Skeletal muscle tissue (tissue), 4 donors: ENCODE measurements around the gene GPR61. TPM values are rescaled to one million over a fixed set of nuclear protein-coding genes. Genes with fewer than 3 reads are reported as not detected.

Experiments used
- H3K27ac ChIP-seq: one replicate; pipeline ENCODE4 v1.7.0; 2013; ENCODE audit warnings: mild to moderate bottlenecking, low read depth, low read length, inconsistent platforms
- H3K27me3 ChIP-seq, 3 donors: one replicate each; pipeline ENCODE4 v1.7.0; 2013; ENCODE audit warnings: low read length in 3 of 3; ENCODE audit not compliant: control insufficient read depth in 3 of 3, insufficient read depth in 3 of 3
- H3K36me3 ChIP-seq, 3 donors: one replicate each; pipeline ENCODE4 v1.7.0; 2013; ENCODE audit warnings: low read length in 3 of 3; ENCODE audit not compliant: control insufficient read depth in 3 of 3, insufficient read depth in 3 of 3
- H3K4me1 ChIP-seq, 3 donors: one replicate each; pipeline ENCODE4 v1.7.0; 2013; ENCODE audit warnings: low read length in 3 of 3, mild to moderate bottlenecking in 3 of 3; ENCODE audit not compliant: control insufficient read depth in 3 of 3, insufficient read depth in 3 of 3
- H3K4me3 ChIP-seq, 3 donors: one replicate each; pipeline ENCODE4 v1.7.0; 2013; ENCODE audit warnings: low read length in 3 of 3
- H3K9ac ChIP-seq, 3 donors: one replicate each; pipeline ENCODE4 v1.7.0; 2013; ENCODE audit warnings: low read length in 3 of 3, mild to moderate bottlenecking in 3 of 3, moderate library complexity in 2 of 3, low read depth in 1 of 3
- H3K9me3 ChIP-seq, 3 donors: one replicate each; pipeline ENCODE4 v1.7.0; 2013; ENCODE audit warnings: low read length in 3 of 3; ENCODE audit not compliant: control insufficient read depth in 3 of 3
- total RNA-seq: library from RNA; depleted of rRNA; stranded (reverse); fragments of >200 nt; gene quantifications from one replicate; pipeline ENCODE4 v1.2.3, GENCODE V29; 2014
- donor health status: Osteomylitis.

Gene GPR61
- total RNA-seq, 1 donor from 2014 or later: 0.52 TPM

DNA sequence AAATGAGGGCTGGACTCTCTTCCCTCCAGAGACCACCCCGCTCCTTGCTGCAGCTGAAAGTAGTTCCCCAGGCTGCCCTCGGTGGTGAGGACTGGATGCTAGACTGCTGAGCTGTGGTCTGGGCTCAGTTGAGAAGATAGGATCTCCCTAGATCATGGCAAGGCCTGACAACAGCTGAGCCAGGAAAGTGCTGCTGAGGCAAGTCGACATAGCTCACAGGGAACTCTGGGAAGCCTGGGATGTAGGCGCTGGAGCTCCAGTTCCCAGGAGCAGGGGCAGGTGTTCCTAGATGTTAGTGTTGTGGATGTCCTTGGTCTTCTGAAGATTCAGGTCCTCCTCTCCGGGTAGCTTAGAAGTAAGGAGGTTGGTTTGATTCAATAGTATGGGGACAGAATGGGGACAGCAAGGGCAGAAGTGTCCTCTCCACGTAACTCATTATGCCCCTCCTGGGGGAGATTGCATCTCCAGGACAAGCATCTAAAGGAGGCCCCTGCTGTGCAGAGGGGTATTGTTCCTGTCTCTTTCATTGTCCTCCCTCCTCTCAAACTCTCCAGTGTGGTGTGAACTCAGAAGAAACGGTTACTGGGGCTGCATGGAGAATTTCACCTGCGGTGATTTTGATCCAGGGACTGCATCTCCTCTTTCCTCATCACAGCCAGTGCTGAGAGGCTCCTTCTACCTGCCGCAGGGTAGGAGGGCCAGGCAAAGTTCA lies 42.1 kb upstream of the GPR61 start:
- Histone ChIP-seq H3K9ac (peak overlapping the region in 1 of 3 donors; percentile 16), H3K4me1 (peaks cover 30 to 62% (median 31%) of the 10 kb centered on the region in 3 donors), H3K9me3 (no peaks in the 10 kb centered on the region), H3K27ac (no peak overlapping the region), H3K4me3 (no peak overlapping the region), H3K27me3 (no peaks in the 10 kb centered on the region), H3K36me3 (peaks cover 31 to 49% (median 49%) of the 10 kb centered on the region in 3 donors)

DNA sequence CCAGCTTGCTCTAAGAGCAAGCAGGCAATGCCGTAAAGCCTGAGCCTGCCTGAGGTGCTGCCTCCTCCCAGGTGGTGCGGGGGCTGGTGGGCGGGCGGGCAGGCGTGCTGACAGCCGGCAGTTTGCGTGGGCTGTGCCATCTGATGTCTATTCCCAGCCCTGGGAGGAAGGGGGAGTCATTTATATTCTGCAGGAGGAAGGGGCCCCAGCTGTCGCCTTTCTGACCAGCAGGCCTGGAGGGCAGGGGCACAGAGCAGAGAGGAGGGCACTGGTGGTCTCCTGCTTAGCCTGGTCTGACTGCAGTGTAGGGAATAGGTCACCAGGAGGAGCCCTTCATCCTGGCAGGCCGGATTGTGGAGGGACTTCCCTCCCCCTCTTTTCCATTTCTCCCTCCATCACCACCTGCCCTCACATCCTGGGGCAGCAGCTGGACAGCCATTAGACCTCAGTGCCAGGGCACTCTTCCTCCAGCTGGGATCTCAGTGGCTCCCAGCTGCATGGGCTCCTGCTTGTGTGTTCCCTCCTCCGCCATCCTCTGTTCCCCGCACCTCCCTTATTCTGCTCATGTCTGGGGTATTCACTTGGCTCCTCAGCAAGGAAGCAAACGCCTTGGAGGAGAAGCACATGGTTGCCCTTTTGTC lies 41.4 kb upstream of the GPR61 start:
- Histone ChIP-seq H3K9me3 (no peaks in the 10 kb centered on the region), H3K27ac (no peak overlapping the region), H3K4me1 (peaks cover 26 to 58% (median 27%) of the 10 kb centered on the region in 3 donors), H3K9ac (peak overlapping the region in 1 of 3 donors; percentile 8), H3K4me3 (no peak overlapping the region), H3K36me3 (peaks cover 31 to 52% (median 46%) of the 10 kb centered on the region in 3 donors), H3K27me3 (no peaks in the 10 kb centered on the region)

DNA sequence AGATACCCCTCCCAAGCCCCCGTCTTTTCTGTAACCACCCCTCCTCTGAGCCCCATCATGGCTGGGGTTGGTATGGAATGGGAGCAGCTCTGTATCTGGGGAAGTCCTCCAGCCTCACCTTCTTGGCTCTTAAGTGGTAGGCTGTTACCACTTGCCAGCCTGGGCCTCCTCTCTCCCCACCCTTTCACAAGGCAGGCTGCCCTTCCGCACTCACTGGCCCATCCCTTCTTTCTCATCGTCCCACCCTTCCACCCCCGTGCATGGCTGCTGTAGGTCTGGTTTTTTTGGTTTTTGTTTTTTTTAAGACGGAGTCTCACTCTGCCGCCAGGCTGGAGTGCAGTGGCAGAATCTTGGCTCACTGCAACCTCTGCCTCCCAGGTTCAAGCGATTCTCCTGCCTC lies 40.6 kb upstream of the GPR61 start:
- Histone ChIP-seq H3K9me3 (no peaks in the 10 kb centered on the region), H3K27me3 (no peaks in the 10 kb centered on the region), H3K4me3 (no peak overlapping the region), H3K4me1 (peaks cover 21 to 52% (median 22%) of the 10 kb centered on the region in 3 donors), H3K9ac (peak overlapping the region in 1 of 3 donors; percentile 16), H3K36me3 (peaks cover 31 to 55% (median 45%) of the 10 kb centered on the region in 3 donors), H3K27ac (peak overlapping the region; percentile 5)

DNA sequence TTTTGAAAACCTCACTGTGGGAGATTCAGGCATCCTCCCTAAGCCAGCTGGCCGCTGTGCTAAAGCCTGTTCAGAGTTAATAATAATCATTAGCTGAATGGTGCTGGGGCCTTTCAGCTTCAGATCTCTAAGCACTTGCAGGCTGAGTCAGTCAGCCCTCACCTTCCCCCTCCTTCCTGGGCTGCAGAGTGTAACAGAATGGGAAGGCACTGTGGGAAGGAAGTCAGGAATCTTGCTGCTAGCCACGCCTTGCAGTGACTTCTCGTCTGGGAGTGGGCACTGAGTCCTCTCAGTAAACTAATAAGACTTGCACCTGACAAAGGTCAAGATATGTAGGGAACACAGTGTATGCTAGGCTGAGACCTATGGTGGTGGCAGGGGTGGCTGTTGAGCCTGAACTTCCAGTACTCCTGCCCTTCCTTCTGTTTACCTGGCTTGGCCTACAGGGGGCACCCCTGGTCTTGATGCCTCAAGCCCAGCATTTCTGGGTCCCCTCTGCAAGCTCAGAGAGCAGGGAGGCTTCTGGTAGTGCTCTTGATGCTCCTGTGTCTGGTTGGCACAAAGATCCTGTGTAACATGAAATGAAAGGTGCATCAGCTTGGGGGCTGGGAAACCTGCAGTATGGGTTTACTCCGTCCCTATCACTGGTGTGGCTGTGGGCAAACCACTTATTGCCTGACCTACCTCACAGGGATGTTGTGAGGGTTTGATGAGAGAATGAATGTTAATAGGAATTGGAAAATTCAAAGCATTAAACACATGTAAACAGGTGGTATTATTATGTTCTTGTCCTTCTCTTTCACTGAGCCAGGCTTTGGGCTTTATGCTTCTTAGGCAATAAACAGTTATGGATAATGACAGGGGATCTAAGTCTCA lies 39.8 kb upstream of the GPR61 start:
- no peak overlapping the region for H3K9ac ChIP-seq
- no peaks in the 10 kb centered on the region for H3K27me3 ChIP-seq
- H3K36me3 ChIP-seq: peaks cover 31 to 55% (median 45%) of the 10 kb centered on the region in 3 donors
- peaks cover 13 to 44% (median 19%) of the 10 kb centered on the region in 3 donors for H3K4me1 ChIP-seq
- H3K27ac ChIP-seq: no peak overlapping the region
- H3K9me3 ChIP-seq: no peaks in the 10 kb centered on the region
- H3K4me3 ChIP-seq: no peak overlapping the region

DNA sequence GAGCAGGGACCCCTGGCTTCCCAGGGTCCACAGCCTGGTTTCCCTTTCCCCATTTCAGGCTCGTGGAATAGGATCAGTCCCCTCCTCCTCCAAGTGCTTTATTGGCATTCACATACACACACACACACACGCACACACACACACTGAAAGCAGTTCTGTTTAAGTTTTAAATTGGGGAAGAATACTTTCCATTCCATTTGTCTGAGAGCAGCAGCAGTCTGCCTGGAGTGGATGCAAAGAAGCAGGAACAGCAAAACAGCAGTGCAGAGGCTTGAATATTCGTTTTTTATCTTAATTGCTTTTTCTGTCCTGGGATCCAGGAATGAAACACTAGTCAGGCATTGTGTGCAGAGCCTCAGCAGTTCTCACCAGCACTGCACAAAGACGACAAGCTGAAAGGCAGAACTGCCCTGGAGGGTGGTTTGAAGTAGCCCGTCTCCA lies 38.7 kb upstream of the GPR61 start:
- Histone ChIP-seq H3K4me1 (peaks cover 9 to 51% (median 23%) of the 10 kb centered on the region in 3 donors), H3K9ac (no peak overlapping the region), H3K27ac (no peak overlapping the region)

DNA sequence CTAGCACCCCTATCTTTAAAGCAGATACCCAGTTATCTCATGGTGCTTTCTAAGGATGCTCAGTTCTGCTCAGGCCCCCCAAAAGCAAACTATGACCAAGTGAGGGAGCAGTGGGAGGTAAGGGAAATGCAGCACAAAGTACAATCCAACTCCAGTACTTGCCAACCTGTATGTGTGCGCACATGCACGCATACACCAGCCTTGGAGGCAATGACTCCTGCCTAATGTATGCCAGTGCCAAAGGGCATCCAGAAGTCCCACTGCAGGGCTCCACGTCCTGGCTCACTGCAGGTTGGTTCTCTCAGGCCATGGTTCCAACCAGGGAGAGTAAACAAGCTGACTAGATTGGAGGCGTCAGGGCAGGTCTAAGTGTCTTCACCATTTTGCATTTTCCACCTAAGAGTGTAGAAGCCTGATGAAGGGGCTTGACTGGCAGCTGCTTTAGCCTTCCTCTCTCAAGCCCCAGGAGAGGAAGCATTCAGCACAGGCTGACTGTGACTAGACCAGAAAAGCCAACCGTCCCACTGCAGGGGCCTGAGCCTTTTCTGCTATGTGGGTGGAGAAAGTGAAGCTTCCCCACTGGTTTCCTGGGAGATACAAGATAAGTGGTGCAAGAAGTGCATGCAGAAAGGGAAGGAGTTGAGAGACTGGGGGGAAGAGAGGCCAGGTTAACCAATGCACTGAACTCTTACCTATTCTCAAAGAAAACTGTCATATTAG lies 37.9 kb upstream of the GPR61 start:
- Histone ChIP-seq H3K27ac (no peak overlapping the region), H3K27me3 (no peaks in the 10 kb centered on the region), H3K36me3 (peaks cover 23 to 49% (median 29%) of the 10 kb centered on the region in 3 donors), H3K9me3 (no peaks in the 10 kb centered on the region), H3K4me1 (peaks cover 14 to 59% (median 31%) of the 10 kb centered on the region in 3 donors), H3K4me3 (no peak overlapping the region), H3K9ac (no peak overlapping the region)

More for the DNA sequence above, 38.7 kb upstream of the GPR61 start:
- Histone ChIP-seq H3K36me3 (peaks cover 26 to 53% (median 37%) of the 10 kb centered on the region in 3 donors), H3K4me3 (no peak overlapping the region), H3K27me3 (no peaks in the 10 kb centered on the region), H3K9me3 (no peaks in the 10 kb centered on the region)

DNA sequence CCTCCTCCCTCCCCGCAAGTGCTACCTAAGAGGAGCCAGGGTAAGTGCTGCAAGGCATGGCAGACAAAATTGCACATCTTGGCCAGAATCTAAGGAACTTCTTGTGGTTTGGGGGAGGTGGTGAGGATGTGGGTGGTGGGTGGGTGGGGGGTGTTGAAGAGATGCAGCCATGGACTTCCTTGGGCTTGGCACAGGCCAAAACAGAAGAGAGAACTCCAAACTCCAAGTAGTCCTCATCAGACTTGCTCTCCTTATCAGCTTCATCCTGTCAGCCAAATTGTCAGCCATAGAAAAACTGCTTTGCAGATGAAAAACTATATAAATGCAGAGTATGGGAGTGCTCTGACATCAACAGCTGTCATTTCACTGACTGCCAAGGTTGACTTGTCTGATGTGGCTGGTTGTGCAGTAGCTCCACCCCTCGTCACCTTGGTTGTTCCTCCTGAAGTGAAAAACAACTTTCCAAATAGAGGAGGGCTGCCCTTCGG lies 37.3 kb upstream of the GPR61 start:
- Histone ChIP-seq H3K36me3 (peaks cover 25 to 51% (median 31%) of the 10 kb centered on the region in 3 donors), H3K27ac (no peak overlapping the region), H3K9ac (no peak overlapping the region), H3K4me3 (no peak overlapping the region), H3K9me3 (no peaks in the 10 kb centered on the region), H3K27me3 (no peaks in the 10 kb centered on the region), H3K4me1 (peaks cover 20 to 65% (median 35%) of the 10 kb centered on the region in 3 donors)

DNA sequence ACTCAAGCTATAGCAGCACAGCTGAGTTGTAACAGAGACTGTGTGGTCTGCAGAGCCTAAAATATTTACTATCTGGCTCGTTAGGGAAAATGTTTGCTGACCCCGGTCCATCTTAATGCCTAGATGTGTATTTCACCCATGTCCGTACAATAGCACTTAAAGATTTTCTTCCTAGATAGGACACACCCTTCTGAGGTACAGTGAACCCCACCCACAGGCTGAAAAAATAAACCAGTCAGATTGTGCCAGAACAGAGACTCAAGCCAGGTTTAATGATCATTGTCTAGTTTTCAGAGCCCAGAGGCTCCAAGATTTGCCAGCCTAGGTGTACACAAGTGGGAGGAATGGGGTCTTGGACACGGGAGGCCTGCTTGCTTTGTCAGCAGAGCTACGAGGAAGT lies 35.7 kb upstream of the GPR61 start:
- Histone ChIP-seq H3K4me1 (peaks cover 30 to 70% (median 43%) of the 10 kb centered on the region in 3 donors), H3K27me3 (no peaks in the 10 kb centered on the region), H3K4me3 (no peak overlapping the region), H3K9me3 (no peaks in the 10 kb centered on the region), H3K27ac (no peak overlapping the region), H3K36me3 (peaks cover 30 to 49% (median 32%) of the 10 kb centered on the region in 3 donors), H3K9ac (no peak overlapping the region)

DNA sequence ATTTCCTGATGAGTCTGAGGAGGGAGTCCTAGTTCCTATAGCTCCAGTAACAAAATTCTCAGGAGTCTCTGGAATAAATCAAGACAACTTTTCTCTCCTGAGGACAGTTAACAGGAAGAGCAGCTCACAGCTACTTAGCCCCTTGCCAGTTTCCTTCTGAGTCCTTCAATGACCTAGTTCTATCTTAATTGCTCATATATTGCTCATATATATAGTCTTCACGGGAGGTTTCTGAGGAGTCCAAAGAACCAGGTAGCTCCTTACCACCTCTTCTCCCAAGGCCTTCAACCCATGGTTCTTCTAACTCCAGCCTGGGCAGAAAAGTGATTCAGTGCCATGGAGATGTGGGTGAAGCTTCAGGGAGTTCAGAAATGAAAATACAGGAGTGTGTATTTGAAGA lies 34.7 kb upstream of the GPR61 start:
- Histone ChIP-seq H3K4me3 (no peak overlapping the region), H3K36me3 (peaks cover 27 to 43% (median 32%) of the 10 kb centered on the region in 3 donors), H3K4me1 (peaks cover 32 to 67% (median 40%) of the 10 kb centered on the region in 3 donors), H3K9me3 (no peaks in the 10 kb centered on the region), H3K27me3 (no peaks in the 10 kb centered on the region), H3K27ac (no peak overlapping the region), H3K9ac (no peak overlapping the region)
